Smooth muscle cell (in vitro differentiated cells): ENCODE measurements around the gene GPD1. TPM values are rescaled to one million over a fixed set of nuclear protein-coding genes. Genes with fewer than 3 reads are reported as not detected.

ENCODE experiments used
- DNase-seq: peaks from one replicate; lab custom pipeline; 2025; ENCODE audit not compliant: unreplicated experiment; lab: John Stamatoyannopoulos, UW
- H2AFZ ChIP-seq: fragments of 200-600 bp; sonication (generic); 2 replicates; pipeline ENCODE4 v1.6.0; 2016; ENCODE audit warnings: antibody characterized with exemption, low read depth, mild to moderate bottlenecking
- H3F3A ChIP-seq: fragments of 200-600 bp; sonication (generic); 2 replicates; pipeline ENCODE4 v1.6.0; 2017; ENCODE audit warnings: antibody characterized with exemption, low read depth
- H3K27ac ChIP-seq: fragments of 200-600 bp; sonication (generic); 2 replicates; pipeline ENCODE4 v1.5.1; 2016; ENCODE audit warnings: low read depth, mild to moderate bottlenecking
- H3K27me3 ChIP-seq: fragments of 200-600 bp; sonication (generic); 2 replicates; pipeline ENCODE4 v1.6.1; 2016; ENCODE audit warnings: low read depth, mild to moderate bottlenecking
- H3K36me3 ChIP-seq: fragments of 200-600 bp; sonication (generic); 2 replicates; pipeline ENCODE4 v1.5.1; 2016; ENCODE audit warnings: low read depth
- H3K4me1 ChIP-seq: fragments of 200-600 bp; sonication (generic); 2 replicates; pipeline ENCODE4 v1.5.1; 2016; ENCODE audit warnings: low read depth
- H3K4me2 ChIP-seq: fragments of 200-600 bp; sonication (generic); 2 replicates; pipeline ENCODE4 v1.6.0; 2016; ENCODE audit warnings: mild to moderate bottlenecking
- H3K4me3 ChIP-seq: fragments of 200-600 bp; sonication (generic); 2 replicates; pipeline ENCODE4 v1.5.1; 2016; ENCODE audit warnings: mild to moderate bottlenecking
- H3K79me2 ChIP-seq: fragments of 200-600 bp; sonication (generic); 2 replicates; pipeline ENCODE4 v1.6.0; 2016; ENCODE audit warnings: low read depth, mild to moderate bottlenecking
- H3K9ac ChIP-seq: fragments of 200-600 bp; sonication (generic); 2 replicates; pipeline ENCODE4 v1.6.0; 2016; ENCODE audit warnings: low read depth
- H3K9me3 ChIP-seq: fragments of 200-600 bp; sonication (generic); replicated peaks from 2 replicates; pipeline ENCODE4 v1.5.1; 2016; ENCODE audit warnings: low read depth
- H4K20me1 ChIP-seq: fragments of 200-600 bp; sonication (generic); 2 replicates; pipeline ENCODE4 v1.6.0; 2016; ENCODE audit warnings: low read depth
- WGBS: methylation state at CpG from one replicate; pipeline ENCODE4 v1.1.7; 2016; ENCODE audit warnings: low lambda C conversion rate; 5-methylcytosine and 5-hydroxymethylcytosine counted together
- polyA plus RNA-seq: library from polyadenylated mRNA; unstranded; fragments of >200 nt; fragmentation: Nextera tagmentation; extraction: Ambion mirVana; gene quantifications from 2 replicates; pipeline ENCODE4 v1.2.1, GENCODE V29; 2016
- total RNA-seq: library from RNA; depleted of rRNA; stranded (reverse); fragments of >200 nt; gene quantifications from 2 replicates; pipeline ENCODE4 v1.2.3, GENCODE V29; 2014
- TF ChIP-seq, protein P1 (sequence below): fragments of 200-600 bp; sonication (generic); IDR thresholded peaks from 2 replicates; pipeline ENCODE4 v1.5.1; 2017; ENCODE audit warnings: borderline replicate concordance, mild to moderate bottlenecking, antibody characterized with exemption; ENCODE audit not compliant: insufficient read depth, poor library complexity, severe bottlenecking

GPD1 gene
- total and polyA plus RNA-seq, 2 experiments from 2014 or later, result 0.24 TPM; not detected in 1

- Histone ChIP-seq H3K9ac (no peak overlapping the region), H3F3A (peaks cover 13% of the 10 kb centered on the region), H3K4me3 (no peak overlapping the region), H3K36me3 (peaks cover 16% of the 10 kb centered on the region), H3K4me2 (no peak overlapping the region), H3K27me3 (no peaks in the 10 kb centered on the region), H4K20me1 (peaks cover 23% of the 10 kb centered on the region), H3K79me2 (peaks cover 10% of the 10 kb centered on the region), H2AFZ (no peak overlapping the region), H3K4me1 (no peaks in the 10 kb centered on the region), H3K27ac (no peak overlapping the region), H3K9me3 (no peaks in the 10 kb centered on the region)
- DNase-seq, result no peak
- 95% methylated on average over 9 of the region's 9 CpGs for WGBS
- TF ChIP-seq, protein P1, sequence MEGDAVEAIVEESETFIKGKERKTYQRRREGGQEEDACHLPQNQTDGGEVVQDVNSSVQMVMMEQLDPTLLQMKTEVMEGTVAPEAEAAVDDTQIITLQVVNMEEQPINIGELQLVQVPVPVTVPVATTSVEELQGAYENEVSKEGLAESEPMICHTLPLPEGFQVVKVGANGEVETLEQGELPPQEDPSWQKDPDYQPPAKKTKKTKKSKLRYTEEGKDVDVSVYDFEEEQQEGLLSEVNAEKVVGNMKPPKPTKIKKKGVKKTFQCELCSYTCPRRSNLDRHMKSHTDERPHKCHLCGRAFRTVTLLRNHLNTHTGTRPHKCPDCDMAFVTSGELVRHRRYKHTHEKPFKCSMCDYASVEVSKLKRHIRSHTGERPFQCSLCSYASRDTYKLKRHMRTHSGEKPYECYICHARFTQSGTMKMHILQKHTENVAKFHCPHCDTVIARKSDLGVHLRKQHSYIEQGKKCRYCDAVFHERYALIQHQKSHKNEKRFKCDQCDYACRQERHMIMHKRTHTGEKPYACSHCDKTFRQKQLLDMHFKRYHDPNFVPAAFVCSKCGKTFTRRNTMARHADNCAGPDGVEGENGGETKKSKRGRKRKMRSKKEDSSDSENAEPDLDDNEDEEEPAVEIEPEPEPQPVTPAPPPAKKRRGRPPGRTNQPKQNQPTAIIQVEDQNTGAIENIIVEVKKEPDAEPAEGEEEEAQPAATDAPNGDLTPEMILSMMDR, result no peak
Measured at GRCh38 chr12:50087151-50087550, 16.7 kb upstream of the GPD1 start.

DNA sequence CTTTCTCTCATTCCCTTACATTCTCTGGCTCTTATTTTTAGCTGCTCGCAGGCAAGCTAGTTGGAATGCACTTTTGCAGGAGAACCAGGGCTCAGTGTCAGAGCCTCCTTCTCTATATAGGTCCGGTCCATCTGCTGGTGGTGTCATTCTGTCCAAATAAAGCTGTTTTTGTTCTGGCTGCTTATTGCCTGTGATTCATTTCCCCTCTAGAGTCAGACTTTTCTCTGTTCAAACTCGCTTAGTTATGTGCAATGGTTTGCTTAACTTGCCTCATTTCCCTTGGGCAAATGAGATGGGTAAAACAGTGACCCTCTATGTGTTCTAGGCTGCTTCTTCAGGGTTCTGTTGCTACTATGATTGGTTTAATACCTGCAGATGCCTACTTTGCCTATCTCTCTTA is 15.8 kb upstream of the GPD1 start:
- no peak overlapping the region for H3K9ac ChIP-seq
- TF ChIP-seq, protein P1, result no peak
- peaks cover 16% of the 10 kb centered on the region for H3K36me3 ChIP-seq
- no peak for DNase-seq
- H3K4me3 ChIP-seq, result no peak overlapping the region
- H3K27ac ChIP-seq, result no peak overlapping the region
- H3K27me3 ChIP-seq, result no peaks in the 10 kb centered on the region
- H3K4me1 ChIP-seq, result no peaks in the 10 kb centered on the region
- WGBS, result 64% methylated on average over 3 of the region's 3 CpGs
- peaks cover 10% of the 10 kb centered on the region for H3K79me2 ChIP-seq
- peaks cover 23% of the 10 kb centered on the region for H4K20me1 ChIP-seq
- no peak overlapping the region for H2AFZ ChIP-seq
- H3K9me3 ChIP-seq, result no peaks in the 10 kb centered on the region
- no peak overlapping the region for H3K4me2 ChIP-seq
- peaks cover 13% of the 10 kb centered on the region for H3F3A ChIP-seq

DNA sequence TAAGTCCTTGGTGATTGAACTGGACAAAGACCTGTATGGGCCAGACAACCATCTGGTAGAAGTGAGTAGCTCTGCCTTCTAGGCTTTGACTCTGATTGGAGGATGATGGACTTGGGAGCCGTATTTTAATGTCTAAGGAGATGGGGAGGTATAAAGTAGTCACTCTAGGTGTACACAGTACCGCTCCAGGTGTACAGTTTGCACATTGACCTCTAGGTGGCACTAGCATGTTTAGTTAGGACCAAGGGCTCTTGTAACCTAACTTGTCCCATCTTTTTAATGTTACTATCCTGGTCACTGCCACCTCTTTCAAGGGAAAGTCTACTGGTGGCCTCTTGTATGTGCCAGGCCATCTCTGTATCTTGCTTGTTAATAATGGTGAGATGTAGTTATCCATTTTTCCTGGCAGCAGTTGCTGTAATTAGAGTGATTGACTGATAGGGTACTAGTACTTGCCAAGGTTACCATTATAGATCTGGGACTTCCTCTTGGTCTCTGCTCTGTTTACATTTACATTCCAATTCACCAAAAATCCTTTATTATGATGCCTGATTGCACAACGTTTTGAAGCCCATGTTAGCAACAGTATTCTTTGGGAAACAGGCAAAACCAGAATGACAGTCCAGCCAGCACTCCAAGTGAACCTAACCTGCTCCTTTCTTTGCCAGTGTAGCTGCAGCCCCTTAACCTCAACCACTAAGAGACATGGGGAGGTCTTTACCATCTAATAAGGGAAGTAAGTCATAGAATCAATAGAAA is 15.1 kb upstream of the GPD1 start:
- Histone ChIP-seq H3K27me3 (no peaks in the 10 kb centered on the region), H3K4me3 (no peak overlapping the region), H3K4me2 (no peak overlapping the region), H3K36me3 (peaks cover 19% of the 10 kb centered on the region), H3K79me2 (peaks cover 10% of the 10 kb centered on the region), H2AFZ (no peak overlapping the region), H3F3A (peaks cover 13% of the 10 kb centered on the region), H3K4me1 (no peaks in the 10 kb centered on the region), H3K9ac (no peak overlapping the region), H3K27ac (no peak overlapping the region), H4K20me1 (peaks cover 23% of the 10 kb centered on the region), H3K9me3 (no peaks in the 10 kb centered on the region)
- DNase-seq, result no peak
- TF ChIP-seq, protein P1, result peak; percentile 72
- 72% methylated on average over 3 of the region's 3 CpGs for WGBS

GRCh38 chr12:50089730-50090129 is 14.1 kb upstream of the GPD1 start:
- Histone ChIP-seq H3K4me2 (no peak overlapping the region), H3K27me3 (no peaks in the 10 kb centered on the region), H3K27ac (no peak overlapping the region), H3F3A (peaks cover 8% of the 10 kb centered on the region), H3K4me1 (no peaks in the 10 kb centered on the region), H3K4me3 (no peak overlapping the region), H3K9me3 (no peaks in the 10 kb centered on the region), H4K20me1 (peaks cover 23% of the 10 kb centered on the region), H3K36me3 (peaks cover 20% of the 10 kb centered on the region), H3K79me2 (peaks cover 5% of the 10 kb centered on the region), H3K9ac (no peak overlapping the region), H2AFZ (no peak overlapping the region)
- WGBS, result 100% methylated on average over 7 of the region's 7 CpGs
- DNase-seq, result no peak
- TF ChIP-seq, protein P1, result no peak
